SK-N-SH (cell line): ENCODE results near the gene APOL4. TPM values are rescaled to one million over a fixed set of nuclear protein-coding genes. Genes with fewer than 3 reads are reported as not detected.

Source experiments
- CTCF ChIA-PET: fragments of 300-600, 350-600 bp; formaldehyde crosslinking; extraction: SDS; loops from one replicate; lab custom pipeline; 2021; lab: Yijun Ruan, JAX
- POLR2A ChIA-PET: fragments of 350-600 bp; sonication (Branson Sonifier 250); formaldehyde crosslinking; extraction: SDS; loops from one replicate; lab custom pipeline; 2020; ENCODE audit warnings: antibody characterized with exemption, inconsistent platforms; lab: Yijun Ruan, JAX
- DNase-seq: peaks from one replicate; pipeline ENCODE4 v3.0.0; 2012
- H2AFZ ChIP-seq: fragments of 200-600 bp; sonication (generic); 2 replicates; pipeline ENCODE4 v1.8.1; 2016; ENCODE audit warnings: antibody characterized with exemption, mild to moderate bottlenecking, low read depth
- H3F3A ChIP-seq: fragments of 200-600 bp; sonication (generic); replicated peaks from 2 replicates; pipeline ENCODE3; 2016; ENCODE audit warnings: antibody characterized with exemption, mild to moderate bottlenecking; ENCODE audit not compliant: insufficient read depth
- H3K27ac ChIP-seq, 2 experiments: fragments of 200-500 bp in 1 of 2; fragments of 200-600 bp in 1 of 2; sonication (Bioruptor generic) in 1 of 2; sonication (generic), shearing (Covaris generic) in 1 of 2; 2 replicates each; pipeline versions ENCODE4 v1.5.1 to v1.6.1; 2014 to 2016; ENCODE audit warnings: low read depth in 2 of 2, inconsistent platforms in 1 of 2, low read length in 1 of 2, mild to moderate bottlenecking in 1 of 2, mixed read lengths in 1 of 2
- H3K27me3 ChIP-seq: fragments of 200-600 bp; sonication (generic), shearing (Covaris generic); 2 replicates; pipeline ENCODE4 v1.6.1; 2016; ENCODE audit warnings: mixed run types; ENCODE audit not compliant: insufficient read depth
- H3K36me3 ChIP-seq, 2 experiments: fragments of 200-500 bp in 1 of 2; fragments of 200-600 bp in 1 of 2; sonication (Bioruptor generic) in 1 of 2; sonication (generic) in 1 of 2; replicated peaks in 1 of 2; 2 replicates each; pipeline versions ENCODE3 to v1.5.1; 2014 to 2016; ENCODE audit warnings: low read length in 1 of 2, mild to moderate bottlenecking in 1 of 2; ENCODE audit not compliant: insufficient read depth in 2 of 2, control insufficient read depth in 1 of 2
- H3K4me1 ChIP-seq, 2 experiments: fragments of 200-500 bp in 1 of 2; fragments of 200-600 bp in 1 of 2; sonication (Bioruptor generic) in 1 of 2; sonication (generic), shearing (Covaris generic) in 1 of 2; 2 replicates each; pipeline versions ENCODE4 v1.5.1 to v1.6.1; 2014 to 2016; ENCODE audit warnings: low read depth in 1 of 2, low read length in 1 of 2, mixed run types in 1 of 2; ENCODE audit not compliant: insufficient read depth in 2 of 2, control insufficient read depth in 1 of 2
- H3K4me2 ChIP-seq: fragments of 200-600 bp; sonication (generic), shearing (Covaris generic); 2 replicates; pipeline ENCODE4 v1.6.1; 2017; ENCODE audit warnings: mixed run types
- H3K4me3 ChIP-seq, 2 experiments: fragments of 200-500 bp in 1 of 2; fragments of 200-600 bp in 1 of 2; sonication (Bioruptor generic) in 1 of 2; sonication (generic), shearing (Covaris generic) in 1 of 2; 2 replicates each; pipeline versions ENCODE4 v1.5.1 to v1.8.1; 2014 to 2016; ENCODE audit warnings: low read depth in 2 of 2, inconsistent platforms in 1 of 2, low read length in 1 of 2, mild to moderate bottlenecking in 1 of 2, mixed read lengths in 1 of 2, moderate library complexity in 1 of 2
- H3K79me2 ChIP-seq: fragments of 200-600 bp; sonication (generic); 2 replicates; pipeline ENCODE4 v1.8.1; 2017; ENCODE audit warnings: mild to moderate bottlenecking; ENCODE audit not compliant: insufficient read depth
- H3K9ac ChIP-seq: fragments of 200-600 bp; sonication (generic); 2 replicates; pipeline ENCODE4 v1.6.1; 2017; ENCODE audit warnings: mixed run types
- H3K9me2 ChIP-seq: fragments of 200-600 bp; sonication (generic); 2 replicates; pipeline ENCODE4 v1.6.1; 2017; ENCODE audit warnings: mixed run types
- H3K9me3 ChIP-seq: fragments of 200-600 bp; sonication (generic); 2 replicates; pipeline ENCODE4 v1.6.1; 2017; ENCODE audit warnings: mixed run types, mild to moderate bottlenecking, moderate library complexity
- H4K20me1 ChIP-seq: fragments of 200-600 bp; sonication (generic); 2 replicates; pipeline ENCODE4 v1.6.1; 2017; ENCODE audit warnings: mild to moderate bottlenecking, mixed run types; ENCODE audit not compliant: insufficient read depth
- CHD2 ChIP-seq: fragments of 150-350 bp; IDR thresholded peaks from 2 replicates; pipeline ENCODE4 v1.6.1; 2018; ENCODE audit warnings: low read length; ENCODE audit not compliant: partially characterized antibody
- EP300 ChIP-seq, 2 experiments: IDR thresholded peaks; 2 replicates each; pipeline versions ENCODE4 v1.4.0 to v1.6.1; 2012; ENCODE audit warnings: borderline replicate concordance in 1 of 2, low read depth in 1 of 2, low read length in 1 of 2
- EZH2phosphoT487 ChIP-seq: fragments of 200-600 bp; sonication (generic); IDR thresholded peaks from 2 replicates; pipeline ENCODE4 v1.6.1; 2017; ENCODE audit warnings: low read depth, mixed run types, mild to moderate bottlenecking, antibody characterized with exemption, moderate library complexity, borderline replicate concordance
- GABPA ChIP-seq: IDR thresholded peaks from 2 replicates; pipeline ENCODE4 v1.4.0; 2012; ENCODE audit warnings: low read depth, mild to moderate bottlenecking
- JUND ChIP-seq: IDR thresholded peaks from 2 replicates; pipeline ENCODE4 v1.4.0; 2012
- MXI1 ChIP-seq: IDR thresholded peaks from 2 replicates; pipeline ENCODE4 v1.6.1; 2012; ENCODE audit warnings: mild to moderate bottlenecking, low read depth, low read length, improper control_type of control experiment
- NRF1 ChIP-seq: IDR thresholded peaks from 2 replicates; pipeline ENCODE4 v1.6.1; 2012; ENCODE audit warnings: low read depth, mild to moderate bottlenecking, low read length
- POLR2AphosphoS5 ChIP-seq: IDR thresholded peaks from 2 replicates; pipeline ENCODE4 v1.6.1; 2012; ENCODE audit warnings: low read depth, low read length
- RAD21 ChIP-seq: IDR thresholded peaks from 2 replicates; pipeline ENCODE4 v1.6.1; 2012; ENCODE audit warnings: mild to moderate bottlenecking, low read length
- RFX5 ChIP-seq: IDR thresholded peaks from 2 replicates; pipeline ENCODE4 v1.6.1; 2012; ENCODE audit warnings: mild to moderate bottlenecking, improper control_type of control experiment, low read length
- SMC3 ChIP-seq: IDR thresholded peaks from 2 replicates; pipeline ENCODE4 v1.6.1; 2012; ENCODE audit warnings: low read depth, low read length, improper control_type of control experiment
- TCF12 ChIP-seq: IDR thresholded peaks from 2 replicates; pipeline ENCODE4 v1.4.0; 2012
- YY1 ChIP-seq: IDR thresholded peaks from 2 replicates; pipeline ENCODE4 v1.4.0; 2012; ENCODE audit warnings: low read depth, mild to moderate bottlenecking
- WGBS: methylation state at CpG from one replicate; pipeline ENCODE4 v1.1.6; 2017; ENCODE audit warnings: low lambda C conversion rate; 5-methylcytosine and 5-hydroxymethylcytosine counted together
- polyA plus RNA-seq, 3 experiments: library from polyadenylated mRNA; depleted of rRNA; stranded (reverse); fragments of >200 nt; gene quantifications; 2 replicates each; pipeline ENCODE4 v1.2.3, GENCODE V29; 2012
- TF ChIP-seq, protein P1 (sequence below): fragments of 150-350 bp; IDR thresholded peaks from 2 replicates; pipeline ENCODE4 v1.6.1; 2016; ENCODE audit warnings: mild to moderate bottlenecking, low read depth, low read length
- TF ChIP-seq, protein P2 (sequence below): fragments of 150-350 bp; IDR thresholded peaks from 2 replicates; pipeline ENCODE4 v1.6.1; 2017; ENCODE audit warnings: antibody characterized with exemption, low read length, low read depth, borderline replicate concordance
- TF ChIP-seq, protein P3 (sequence below): IDR thresholded peaks from 2 replicates; pipeline ENCODE4 v1.4.0; 2012; ENCODE audit warnings: low read depth, borderline replicate concordance
- TF ChIP-seq, protein P4 (sequence below): fragments of 200-600 bp; sonication (generic); IDR thresholded peaks from 2 replicates; pipeline ENCODE4 v1.6.1; 2017; ENCODE audit warnings: antibody characterized with exemption, mild to moderate bottlenecking, moderate library complexity

The APOL4 gene
- polyA plus RNA-seq, 1 of the 3 experiments (the other 2 are of a cell fraction), result 0.08 TPM

DNA sequence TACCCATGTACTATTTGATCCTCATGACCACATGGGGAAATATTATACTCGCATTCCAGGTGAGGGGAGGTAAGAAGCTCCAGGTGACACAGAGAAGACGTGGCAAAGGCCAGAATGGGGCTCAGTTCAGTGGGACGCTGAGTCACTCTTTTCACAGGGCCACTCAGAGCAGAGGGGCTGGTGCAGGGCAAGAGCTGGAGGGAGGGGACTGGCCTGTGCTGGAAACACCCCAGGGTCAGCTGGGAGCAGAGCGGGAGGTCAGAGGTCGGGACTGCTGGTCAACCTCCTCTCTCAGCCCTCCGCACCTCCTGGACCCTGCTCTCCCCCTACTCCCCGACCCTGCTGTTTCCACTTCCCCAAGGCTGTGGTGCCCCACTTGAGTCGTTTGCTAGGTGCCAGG lies 53.2 kb downstream of the APOL4 start:
- no peak for DNase-seq
- Histone ChIP-seq H3K9ac (no peak overlapping the region), H3K36me3 (no peaks in the 10 kb centered on the region), H3K27me3 (no peaks in the 10 kb centered on the region), H3K79me2 (no peaks in the 10 kb centered on the region), H3K27ac (no peak overlapping the region), H3K9me3 (no peaks in the 10 kb centered on the region), H3K4me2 (no peak overlapping the region), H4K20me1 (no peaks in the 10 kb centered on the region), H3F3A (peaks cover 3% of the 10 kb centered on the region), H3K4me3 (no peak overlapping the region), H3K4me1 (peaks cover 0 to 8% of the 10 kb centered on the region in 2 experiments; a peak in 1 of 4 replicates), H3K9me2 (no peaks in the 10 kb centered on the region), H2AFZ (no peak overlapping the region)
- ChIA-PET POLR2A (no interaction called here), CTCF (interaction anchor here (0.6 to 2.1 kb wide), 2 partner anchors 129 to 798 kb away, joined by 3 to 5 read pairs; no protein-coding TSS in a partner anchor)
- no peak for TF ChIP-seq NRF1
- TF ChIP-seq JUND, result no peak
- TF ChIP-seq TCF12, result no peak
- no peak for TF ChIP-seq YY1
- TF ChIP-seq, protein P1, sequence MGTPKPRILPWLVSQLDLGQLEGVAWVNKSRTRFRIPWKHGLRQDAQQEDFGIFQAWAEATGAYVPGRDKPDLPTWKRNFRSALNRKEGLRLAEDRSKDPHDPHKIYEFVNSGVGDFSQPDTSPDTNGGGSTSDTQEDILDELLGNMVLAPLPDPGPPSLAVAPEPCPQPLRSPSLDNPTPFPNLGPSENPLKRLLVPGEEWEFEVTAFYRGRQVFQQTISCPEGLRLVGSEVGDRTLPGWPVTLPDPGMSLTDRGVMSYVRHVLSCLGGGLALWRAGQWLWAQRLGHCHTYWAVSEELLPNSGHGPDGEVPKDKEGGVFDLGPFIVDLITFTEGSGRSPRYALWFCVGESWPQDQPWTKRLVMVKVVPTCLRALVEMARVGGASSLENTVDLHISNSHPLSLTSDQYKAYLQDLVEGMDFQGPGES, result no peak
- no peak for TF ChIP-seq EZH2phosphoT487
- TF ChIP-seq MXI1, result no peak
- TF ChIP-seq POLR2AphosphoS5, result no peak
- no peak for TF ChIP-seq SMC3
- TF ChIP-seq, protein P2, sequence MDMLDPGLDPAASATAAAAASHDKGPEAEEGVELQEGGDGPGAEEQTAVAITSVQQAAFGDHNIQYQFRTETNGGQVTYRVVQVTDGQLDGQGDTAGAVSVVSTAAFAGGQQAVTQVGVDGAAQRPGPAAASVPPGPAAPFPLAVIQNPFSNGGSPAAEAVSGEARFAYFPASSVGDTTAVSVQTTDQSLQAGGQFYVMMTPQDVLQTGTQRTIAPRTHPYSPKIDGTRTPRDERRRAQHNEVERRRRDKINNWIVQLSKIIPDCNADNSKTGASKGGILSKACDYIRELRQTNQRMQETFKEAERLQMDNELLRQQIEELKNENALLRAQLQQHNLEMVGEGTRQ, result no peak
- WGBS, result 82% methylated on average over 5 of the region's 8 CpGs

DNA sequence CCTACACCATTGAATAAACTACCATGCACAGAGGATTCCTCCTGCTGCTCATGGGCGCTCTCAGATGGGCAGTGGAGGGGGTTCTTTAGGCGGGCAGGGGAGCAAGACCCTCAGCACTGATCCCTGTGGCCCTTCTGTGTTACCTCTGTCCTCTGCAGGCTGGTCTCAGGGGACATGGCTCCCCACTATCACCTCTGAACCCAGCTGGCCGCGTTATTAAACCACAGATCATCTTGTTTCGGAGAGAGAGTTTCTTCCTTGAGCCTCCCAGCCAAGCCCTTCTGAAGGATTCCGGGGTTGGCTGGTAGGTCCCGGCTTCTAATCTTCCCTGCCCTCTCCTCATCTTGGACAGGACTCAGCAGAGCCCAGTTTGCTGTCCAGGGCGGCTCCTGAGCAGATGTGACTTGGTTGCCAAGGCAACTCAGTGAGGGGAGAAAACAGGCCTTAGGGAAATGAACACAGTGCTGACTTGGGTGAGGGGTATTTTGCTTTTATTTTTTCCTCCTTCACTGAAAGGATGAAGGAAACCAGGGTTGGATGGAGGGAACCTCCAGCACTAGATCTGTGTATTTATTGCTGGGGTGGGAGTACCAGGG lies 54.3 kb downstream of the APOL4 start:
- Histone ChIP-seq H3K27ac (no peak overlapping the region), H3K9ac (no peak overlapping the region)
- POLR2A ChIA-PET, result no interaction called here
- DNase-seq, result peak; percentile 38
- TF ChIP-seq GABPA (no peak), MXI1 (no peak), RFX5 (no peak), CHD2 (no peak), JUND (no peak), YY1 (no peak), EP300 (IDR thresholded peaks at IDR 0.05; ENCODE audit: borderline replicate concordance in 1 of 2, low read depth in 1 of 2, low read length in 1 of 2) (no peak), EZH2phosphoT487 (no peak), RAD21 (no peak)
- TF ChIP-seq, protein P3, sequence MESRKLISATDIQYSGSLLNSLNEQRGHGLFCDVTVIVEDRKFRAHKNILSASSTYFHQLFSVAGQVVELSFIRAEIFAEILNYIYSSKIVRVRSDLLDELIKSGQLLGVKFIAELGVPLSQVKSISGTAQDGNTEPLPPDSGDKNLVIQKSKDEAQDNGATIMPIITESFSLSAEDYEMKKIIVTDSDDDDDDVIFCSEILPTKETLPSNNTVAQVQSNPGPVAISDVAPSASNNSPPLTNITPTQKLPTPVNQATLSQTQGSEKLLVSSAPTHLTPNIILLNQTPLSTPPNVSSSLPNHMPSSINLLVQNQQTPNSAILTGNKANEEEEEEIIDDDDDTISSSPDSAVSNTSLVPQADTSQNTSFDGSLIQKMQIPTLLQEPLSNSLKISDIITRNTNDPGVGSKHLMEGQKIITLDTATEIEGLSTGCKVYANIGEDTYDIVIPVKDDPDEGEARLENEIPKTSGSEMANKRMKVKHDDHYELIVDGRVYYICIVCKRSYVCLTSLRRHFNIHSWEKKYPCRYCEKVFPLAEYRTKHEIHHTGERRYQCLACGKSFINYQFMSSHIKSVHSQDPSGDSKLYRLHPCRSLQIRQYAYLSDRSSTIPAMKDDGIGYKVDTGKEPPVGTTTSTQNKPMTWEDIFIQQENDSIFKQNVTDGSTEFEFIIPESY, result no peak
- TF ChIP-seq, protein P1, result no peak
- TF ChIP-seq, protein P4, sequence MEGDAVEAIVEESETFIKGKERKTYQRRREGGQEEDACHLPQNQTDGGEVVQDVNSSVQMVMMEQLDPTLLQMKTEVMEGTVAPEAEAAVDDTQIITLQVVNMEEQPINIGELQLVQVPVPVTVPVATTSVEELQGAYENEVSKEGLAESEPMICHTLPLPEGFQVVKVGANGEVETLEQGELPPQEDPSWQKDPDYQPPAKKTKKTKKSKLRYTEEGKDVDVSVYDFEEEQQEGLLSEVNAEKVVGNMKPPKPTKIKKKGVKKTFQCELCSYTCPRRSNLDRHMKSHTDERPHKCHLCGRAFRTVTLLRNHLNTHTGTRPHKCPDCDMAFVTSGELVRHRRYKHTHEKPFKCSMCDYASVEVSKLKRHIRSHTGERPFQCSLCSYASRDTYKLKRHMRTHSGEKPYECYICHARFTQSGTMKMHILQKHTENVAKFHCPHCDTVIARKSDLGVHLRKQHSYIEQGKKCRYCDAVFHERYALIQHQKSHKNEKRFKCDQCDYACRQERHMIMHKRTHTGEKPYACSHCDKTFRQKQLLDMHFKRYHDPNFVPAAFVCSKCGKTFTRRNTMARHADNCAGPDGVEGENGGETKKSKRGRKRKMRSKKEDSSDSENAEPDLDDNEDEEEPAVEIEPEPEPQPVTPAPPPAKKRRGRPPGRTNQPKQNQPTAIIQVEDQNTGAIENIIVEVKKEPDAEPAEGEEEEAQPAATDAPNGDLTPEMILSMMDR, result no peak
- TF ChIP-seq, all 33 proteins: peak for 0
- no peaks in the 10 kb centered on the region for H3K9me3 ChIP-seq
- WGBS, result 81% methylated on average over 8 of the region's 8 CpGs
- no peak overlapping the region for H3K4me2 ChIP-seq
- H3K79me2 ChIP-seq, result no peaks in the 10 kb centered on the region
- peaks cover 0 to 8% of the 10 kb centered on the region in 2 experiments; a peak in 1 of 4 replicates for H3K4me1 ChIP-seq
- no peak overlapping the region for H2AFZ ChIP-seq
- H4K20me1 ChIP-seq, result no peaks in the 10 kb centered on the region
- peaks cover 3% of the 10 kb centered on the region for H3F3A ChIP-seq
- no peaks in the 10 kb centered on the region for H3K36me3 ChIP-seq
- CTCF ChIA-PET, result interaction anchor here (1.5 to 4.5 kb wide), 3 partner anchors 32 to 139 kb away, joined by 4 to 16 read pairs (median 14); no protein-coding TSS in a partner anchor
- H3K27me3 ChIP-seq, result no peaks in the 10 kb centered on the region
- no peaks in the 10 kb centered on the region for H3K9me2 ChIP-seq
- H3K4me3 ChIP-seq, result no peak overlapping the region
